ENCODE data around the gene RPA1. TPM values are rescaled to one million over a fixed set of nuclear protein-coding genes. Genes with fewer than 3 reads are reported as not detected.

Gene RPA1
- total and polyA plus RNA-seq, 2 of the 4 experiments (the other 2 are of a cell fraction): 38.4 to 48.2 TPM

DNA sequence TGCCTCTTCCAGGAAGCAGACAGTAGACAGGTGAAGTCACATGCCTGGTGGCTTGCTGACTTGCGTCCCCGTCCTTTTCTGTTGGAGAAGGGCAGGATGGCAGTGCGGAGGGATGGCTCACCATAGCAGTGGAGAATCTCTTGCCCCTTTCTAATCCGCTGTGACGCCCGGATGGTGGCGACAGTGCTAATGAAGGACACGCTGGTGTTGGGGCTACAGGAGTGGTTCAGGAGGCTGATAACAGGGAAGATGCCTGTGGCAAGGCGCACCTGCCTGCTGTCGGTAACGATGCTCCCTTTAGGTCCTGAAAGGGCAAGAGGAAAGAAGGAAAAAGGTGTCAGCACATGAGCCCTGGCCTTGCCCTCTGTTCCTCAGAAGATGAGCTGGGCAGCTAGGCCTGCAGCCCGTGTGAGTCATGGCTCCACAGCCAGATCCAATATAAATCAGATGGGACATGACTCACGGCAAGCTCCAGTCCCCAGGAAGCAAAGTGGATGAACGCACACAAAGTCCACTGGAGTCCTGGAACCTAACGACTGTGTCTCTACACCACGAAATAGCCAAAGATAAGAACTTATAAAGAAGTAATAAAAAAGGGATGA is 42.4 kb upstream of the RPA1 start:
- ATAC-seq (ENCODE audit: low read depth) (peak; percentile 92), DNase-seq (peak; percentile 96)
- H2BK5ac ChIP-seq (ENCODE audit: low read depth, low read length, poor library complexity, severe bottlenecking): peak overlapping the region; percentile 92
- H3K4ac ChIP-seq (ENCODE audit: low read depth, low read length): peak overlapping the region; percentile 98
- peak overlapping the region; percentile 62 for H3K18ac ChIP-seq (ENCODE audit: low read depth, low read length)
- in situ Hi-C loops (cut with MboI; ENCODE audit: low sequenced_read_pairs) (loop anchor here (5.0 to 10.0 kb wide), 2 partner anchors 65 to 133 kb away; partner anchors contain the start of gene WDR81), intact Hi-C loops (cut with micrococcal nuclease) (loop anchor here (5.0 to 10.0 kb wide), 2 partner anchors 120 to 213 kb away; no protein-coding TSS in a partner anchor), dilution Hi-C loops (cut with HindIII; ENCODE audit: low sequenced_read_pairs, unreplicated experiment) (no loop called here)
- H3K27me3 ChIP-seq (ENCODE audit: control insufficient read depth, insufficient read depth, low read length): no peaks in the 10 kb centered on the region
- H4K5ac ChIP-seq (ENCODE audit: low read depth, low read length): peak overlapping the region; percentile 45
- H3K9me3 ChIP-seq (ENCODE audit: control insufficient read depth, insufficient read depth, low read length): no peaks in the 10 kb centered on the region
- peak overlapping the region; percentile 62 for H2AFZ ChIP-seq (replicated peaks; ENCODE audit: low read length, poor library complexity)
- peaks cover 5 to 33% of the 10 kb centered on the region in 2 experiments; a peak in 2 of 4 replicates for H3K79me1 ChIP-seq (ENCODE audit: low read depth in 1 of 2, low read length in 2 of 2)
- H2AK5ac ChIP-seq (ENCODE audit: low read depth, low read length): peak overlapping the region; percentile 99
- peaks cover 4% of the 10 kb centered on the region for H3K9me1 ChIP-seq (ENCODE audit: insufficient read depth, low read length)
- H3K9ac ChIP-seq (ENCODE audit: low read depth, low read length): peak overlapping the region; percentile 48
- no peak overlapping the region for H3K4me3 ChIP-seq (ENCODE audit: insufficient read depth, low read depth, low read length)
- H2BK120ac ChIP-seq (ENCODE audit: low read depth, low read length): peak overlapping the region; percentile 85
- POLR2A ChIA-PET (ENCODE audit: unreplicated experiment): interaction anchor here (0.6 to 1.6 kb wide), 3 partner anchors 42 to 73 kb away, joined by 3 to 10 read pairs (median 3); partner anchors contain the start of genes RPA1 and SMYD4
- H3K27ac ChIP-seq (ENCODE audit: insufficient read depth, low read length): peak overlapping the region; percentile 82
- H3K56ac ChIP-seq (ENCODE audit: extremely low read depth, insufficient read depth, low read length): peak overlapping the region; percentile 44; the same call in 1 of the 2 replicates
- peaks cover 8% of the 10 kb centered on the region for H3K36me3 ChIP-seq (ENCODE audit: control insufficient read depth, insufficient read depth, low read length)
- H2AK9ac ChIP-seq (replicated peaks; ENCODE audit: low read depth, low read length, poor library complexity): peak overlapping the region; percentile 83
- H4K20me1 ChIP-seq (ENCODE audit: insufficient read depth, low read length): peaks cover 4% of the 10 kb centered on the region; the same call in 1 of the 2 replicates
- H2BK20ac ChIP-seq (ENCODE audit: low read depth, low read length): peak overlapping the region; percentile 87
- WGBS, 2 experiments (ENCODE audit: extremely low coverage in 2 of 2, insufficient read length in 1 of 2): 100% methylated on average over 1 of the region's 16 CpGs; no CpG with 5 or more reads in 1 of the 2 experiments
- peaks cover 18% of the 10 kb centered on the region for H3K4me1 ChIP-seq (ENCODE audit: control insufficient read depth, insufficient read depth, low read length)
- CTCF ChIA-PET: interaction anchor here (0.9 kb wide), 1 partner anchor 108 kb away, joined by 3 read pairs; no protein-coding TSS in a partner anchor
- peak overlapping the region; percentile 15 for H3K4me2 ChIP-seq (ENCODE audit: low read depth, low read length)
- peak overlapping the region; percentile 86 for H3K14ac ChIP-seq (replicated peaks; ENCODE audit: low read depth, low read length)
- H4K91ac ChIP-seq (ENCODE audit: insufficient read depth, low read depth, low read length): peak overlapping the region; percentile 87
- H3K23ac ChIP-seq (ENCODE audit: low read depth, low read length): peak overlapping the region; percentile 87
- peak overlapping the region; percentile 18 to 96; a peak in 3 of 4 replicates for H4K8ac ChIP-seq (ENCODE audit: low read depth in 2 of 2, low read length in 2 of 2)
- no TSS peak for BruUV-seq (replicated peaks)
- H2BK15ac ChIP-seq (ENCODE audit: low read depth, low read length): peak overlapping the region; percentile 52; the same call in 1 of the 3 replicates
- TF ChIP-seq MAZ (IDR thresholded peaks at IDR 0.05; ENCODE audit: borderline replicate concordance, low read depth, low read length): peak; percentile 29; the same call in 1 of the 2 replicates
- peak; percentile 10; the same call in 1 of the 2 replicates for TF ChIP-seq RAD21 (IDR thresholded peaks at IDR 0.05; ENCODE audit: low read length)
- no peak for TF ChIP-seq NFE2L2 (IDR thresholded peaks at IDR 0.05; ENCODE audit: low read depth, low read length)
- no peak for TF ChIP-seq CTCF (conservative IDR thresholded peaks at IDR 0.05; ENCODE audit: low read depth, low read length)
- TF ChIP-seq SMC3 (IDR thresholded peaks at IDR 0.05; ENCODE audit: low read depth, low read length): no peak
- no peak for TF ChIP-seq MAFK (IDR thresholded peaks at IDR 0.05; ENCODE audit: low read depth, low read length)
- TF ChIP-seq, protein P1, sequence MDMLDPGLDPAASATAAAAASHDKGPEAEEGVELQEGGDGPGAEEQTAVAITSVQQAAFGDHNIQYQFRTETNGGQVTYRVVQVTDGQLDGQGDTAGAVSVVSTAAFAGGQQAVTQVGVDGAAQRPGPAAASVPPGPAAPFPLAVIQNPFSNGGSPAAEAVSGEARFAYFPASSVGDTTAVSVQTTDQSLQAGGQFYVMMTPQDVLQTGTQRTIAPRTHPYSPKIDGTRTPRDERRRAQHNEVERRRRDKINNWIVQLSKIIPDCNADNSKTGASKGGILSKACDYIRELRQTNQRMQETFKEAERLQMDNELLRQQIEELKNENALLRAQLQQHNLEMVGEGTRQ (IDR thresholded peaks at IDR 0.05; ENCODE audit: low read depth, low read length): no peak
- no peak for TF ChIP-seq CEBPB (IDR thresholded peaks at IDR 0.05; ENCODE audit: low read depth, low read length)
- TF ChIP-seq MXI1 (IDR thresholded peaks at IDR 0.05; ENCODE audit: borderline replicate concordance, low read depth, low read length): peak; percentile 36; the same call in 1 of the 2 replicates
- TF ChIP-seq, protein P2, sequence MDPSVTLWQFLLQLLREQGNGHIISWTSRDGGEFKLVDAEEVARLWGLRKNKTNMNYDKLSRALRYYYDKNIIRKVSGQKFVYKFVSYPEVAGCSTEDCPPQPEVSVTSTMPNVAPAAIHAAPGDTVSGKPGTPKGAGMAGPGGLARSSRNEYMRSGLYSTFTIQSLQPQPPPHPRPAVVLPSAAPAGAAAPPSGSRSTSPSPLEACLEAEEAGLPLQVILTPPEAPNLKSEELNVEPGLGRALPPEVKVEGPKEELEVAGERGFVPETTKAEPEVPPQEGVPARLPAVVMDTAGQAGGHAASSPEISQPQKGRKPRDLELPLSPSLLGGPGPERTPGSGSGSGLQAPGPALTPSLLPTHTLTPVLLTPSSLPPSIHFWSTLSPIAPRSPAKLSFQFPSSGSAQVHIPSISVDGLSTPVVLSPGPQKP (IDR thresholded peaks at IDR 0.05; ENCODE audit: borderline replicate concordance, low read depth, low read length): no peak
- TF ChIP-seq POLR2A (IDR thresholded peaks at IDR 0.05; ENCODE audit: low read depth, low read length): no peak
- TF ChIP-seq RFX5 (IDR thresholded peaks at IDR 0.05; ENCODE audit: low read depth, low read length): no peak
- peak; percentile 99 for TF ChIP-seq FOS (IDR thresholded peaks at IDR 0.05; ENCODE audit: low read depth, low read length)
- no peak; the same call in 1 of the 2 replicates for TF ChIP-seq CHD1 (IDR thresholded peaks at IDR 0.05; ENCODE audit: low read depth, low read length)

All from IMR-90 (cell line).